K562 (cell line): ENCODE measurements around the gene SPNS1. TPM values are rescaled to one million over a fixed set of nuclear protein-coding genes. Genes with fewer than 3 reads are reported as not detected.

Experiments used
- ATAC-seq: fragments of 200-7000 bp; cut with Tn5 transposase; 3 replicates; pipeline ENCODE4 v1.9.1; 2020; ENCODE audit warnings: moderate library complexity
- BruUV-seq: library from RNA; stranded (reverse); fragments of 400-500 nt; replicated peaks from 2 replicates; lab custom pipeline; 2021; lab: Mats Ljungman, UMichigan
- CTCF ChIA-PET: fragments of 300-600 bp; formaldehyde crosslinking; extraction: SDS; loops from one replicate; lab custom pipeline; 2021; ENCODE audit warnings: low intra/inter-chr PET ratio; lab: Yijun Ruan, JAX
- POLR2A ChIA-PET: fragments of 300-600, 350-650 bp; sonication (Branson Sonifier 250); formaldehyde crosslinking; extraction: SDS; loops from one replicate; lab custom pipeline; 2021; ENCODE audit warnings: antibody characterized with exemption, inconsistent platforms; lab: Yijun Ruan, JAX
- DNase-seq, 4 experiments: peaks; one replicate each; pipeline versions ENCODE4 v3.0.0 to v3.0.0-alpha.2; 2011 to 2018; ENCODE audit warnings: low spot score in 3 of 4, mixed read lengths in 3 of 4; ENCODE audit errors: extremely low read depth in 1 of 4
- FAIRE-seq: peaks from 2 replicates; lab custom pipeline; 2011; peaks lifted over from hg19 to GRCh38; lab: Jason Lieb, UNC
- H2AFZ ChIP-seq: 2 replicates; pipeline ENCODE4 v1.6.0; 2011; ENCODE audit warnings: low read depth, low read length, control low read depth, inconsistent platforms
- H3K27ac ChIP-seq: fragments of 200-600 bp; 3 replicates; pipeline ENCODE4 v1.8.0; 2011; ENCODE audit warnings: low read depth, mild to moderate bottlenecking, control low read depth, inconsistent platforms, low read length, moderate library complexity, mixed read lengths; ENCODE audit errors: extremely low read depth
- H3K27me3 ChIP-seq, 2 experiments: fragments of 300-600 bp in 1 of 2; 2 replicates in 1 of 2; 3 replicates in 1 of 2; pipeline versions ENCODE4 v1.6.0 to v1.8.0; 2011; ENCODE audit warnings: inconsistent platforms in 2 of 2, low read length in 2 of 2, mild to moderate bottlenecking in 1 of 2, mixed read lengths in 1 of 2, moderate library complexity in 1 of 2; ENCODE audit not compliant: control insufficient read depth in 2 of 2, insufficient read depth in 2 of 2
- H3K36me3 ChIP-seq: fragments of 300-600 bp; 3 replicates; pipeline ENCODE4 v1.8.0; 2011; ENCODE audit warnings: mild to moderate bottlenecking, low read length, inconsistent platforms; ENCODE audit not compliant: control insufficient read depth, insufficient read depth
- H3K4me1 ChIP-seq, 2 experiments: fragments of 200-600 bp in 1 of 2; replicated peaks in 1 of 2; 2 replicates in 1 of 2; 3 replicates in 1 of 2; pipeline versions ENCODE4 v1.5.1 to v1.8.0; 2011; ENCODE audit warnings: inconsistent platforms in 2 of 2, low read length in 2 of 2, mild to moderate bottlenecking in 1 of 2, mixed read lengths in 1 of 2, moderate library complexity in 1 of 2; ENCODE audit not compliant: control insufficient read depth in 2 of 2, insufficient read depth in 2 of 2
- H3K4me2 ChIP-seq: 2 replicates; pipeline ENCODE4 v1.6.1; 2011; ENCODE audit warnings: low read length, control low read depth, inconsistent platforms, mixed read lengths; ENCODE audit not compliant: insufficient read depth
- H3K4me3 ChIP-seq: fragments of 200-600 bp; sonication (generic), shearing (Covaris generic); 2 replicates; pipeline ENCODE4 v1.5.1; 2016; ENCODE audit warnings: control low read depth, inconsistent platforms
- H3K79me2 ChIP-seq: fragments of 200-600 bp; 3 replicates; pipeline ENCODE4 v1.8.0; 2011; ENCODE audit warnings: low read length, inconsistent platforms; ENCODE audit not compliant: control insufficient read depth, insufficient read depth
- H3K9ac ChIP-seq, 2 experiments: 2 replicates each; pipeline versions ENCODE4 v1.6.0 to v1.6.1; 2011; ENCODE audit warnings: low read depth in 2 of 2, low read length in 2 of 2, control low read depth in 1 of 2, inconsistent platforms in 1 of 2, mild to moderate bottlenecking in 1 of 2, mixed read lengths in 1 of 2; ENCODE audit not compliant: insufficient read depth in 1 of 2
- H3K9me1 ChIP-seq: one replicate; pipeline ENCODE4 v1.6.0; 2011; ENCODE audit warnings: inconsistent platforms, mild to moderate bottlenecking, low read length, moderate library complexity; ENCODE audit not compliant: control insufficient read depth, insufficient read depth
- H3K9me3 ChIP-seq: replicated peaks from 2 replicates; pipeline ENCODE4 v1.5.1; 2011; ENCODE audit warnings: low read depth, low read length, inconsistent platforms; ENCODE audit not compliant: control insufficient read depth, insufficient read depth
- H4K20me1 ChIP-seq: replicated peaks from 2 replicates; pipeline ENCODE4 v1.6.1; 2011; ENCODE audit warnings: low read length, inconsistent platforms, mixed read lengths; ENCODE audit not compliant: control insufficient read depth, insufficient read depth
- ELF2 ChIP-seq: fragments of 250-450 bp; sonication (Bioruptor Pico); IDR thresholded peaks from 2 replicates; pipeline ENCODE4 v1.5.0; 2021; ENCODE audit warnings: mild to moderate bottlenecking
- FOXK1 ChIP-seq: sonication (generic); formaldehyde crosslinking; IDR thresholded peaks from 2 replicates; pipeline ENCODE4 v1.8.0; 2022; ENCODE audit warnings: missing genetic modification reagents, mild to moderate bottlenecking, borderline replicate concordance
- GTF2E2 ChIP-seq: fragments of 200-800 bp; sonication (Bioruptor generic); IDR thresholded peaks from 2 replicates; pipeline ENCODE4 v1.6.1; 2016; ENCODE audit warnings: missing genetic modification characterization, missing compliant biosample characterization
- HMGN3 ChIP-seq: IDR thresholded peaks from 2 replicates; pipeline ENCODE4 v1.6.1; 2011; ENCODE audit warnings: borderline replicate concordance, low read depth, mild to moderate bottlenecking, mixed read lengths, low read length; ENCODE audit not compliant: insufficient read length; ENCODE audit errors: extremely low read depth
- HMGXB4 ChIP-seq: sonication (generic); formaldehyde crosslinking; IDR thresholded peaks from 2 replicates; pipeline ENCODE4 v1.8.1; 2023; ENCODE audit warnings: mild to moderate bottlenecking, missing genetic modification reagents
- MYC ChIP-seq, 2 experiments: fragments of 250-450 bp in 1 of 2; sonication (Bioruptor Pico) in 1 of 2; IDR thresholded peaks; 2 replicates each; pipeline versions ENCODE4 v1.5.1 to v1.6.1; 2012 to 2021; ENCODE audit warnings: low read depth in 2 of 2, borderline replicate concordance in 1 of 2, improper control_type of control experiment in 1 of 2, low read length in 1 of 2, mild to moderate bottlenecking in 1 of 2, moderate library complexity in 1 of 2
- NR2C1 ChIP-seq, 2 experiments: fragments of 450-650 bp; IDR thresholded peaks; 2 replicates each; pipeline ENCODE4 v1.6.1; 2017; ENCODE audit warnings: mild to moderate bottlenecking in 2 of 2, antibody characterized with exemption in 1 of 2, inconsistent platforms in 1 of 2, missing compliant biosample characterization in 1 of 2, missing genetic modification characterization in 1 of 2
- NR3C1 ChIP-seq: sonication (generic); formaldehyde crosslinking; IDR thresholded peaks from 2 replicates; pipeline ENCODE4 v1.8.1; 2022; ENCODE audit warnings: missing genetic modification reagents
- PHB ChIP-seq: fragments of 250-450 bp; sonication (Bioruptor Pico); IDR thresholded peaks from 2 replicates; pipeline ENCODE4 v1.5.0; 2021
- RERE ChIP-seq: sonication (generic); formaldehyde crosslinking; IDR thresholded peaks from 2 replicates; pipeline ENCODE4 v1.8.0; 2023; ENCODE audit warnings: missing genetic modification reagents, mild to moderate bottlenecking, borderline replicate concordance
- ZBTB7A ChIP-seq: IDR thresholded peaks from 2 replicates; pipeline ENCODE4 v1.6.1; 2011; ENCODE audit warnings: low read depth, mild to moderate bottlenecking, low read length, moderate library complexity, borderline replicate concordance; ENCODE audit not compliant: control insufficient read depth
- ZNF41 ChIP-seq: fragments of 250-450 bp; sonication (Bioruptor Pico); conservative IDR thresholded peaks from 2 replicates; pipeline ENCODE4 v1.4.0; 2020; ENCODE audit warnings: mild to moderate bottlenecking
- ZNF561 ChIP-seq: fragments of 450-650 bp; formaldehyde crosslinking; conservative IDR thresholded peaks from 2 replicates; pipeline ENCODE4 v1.4.0; 2020; ENCODE audit warnings: mild to moderate bottlenecking, moderate library complexity
- WGBS: fragments of 100-300 bp; shearing (Covaris generic); methylation state at CpG from one replicate; pipeline ENCODE4 v1.1.6; 2016; ENCODE audit warnings: low coverage, mixed read lengths; ENCODE audit not compliant: insufficient coverage; ENCODE audit errors: missing lambda C conversion rate; 5-methylcytosine and 5-hydroxymethylcytosine counted together
- in situ Hi-C: fragments of 300-500 bp; cut with MboI; formaldehyde crosslinking; loops from 4 replicates; pipeline ENCODE4 v1.15.0; 2018; ENCODE audit warnings: inconsistent platforms, mixed read lengths
- intact Hi-C: fragments of 100-400 bp; cut with micrococcal nuclease; formaldehyde crosslinking; loops from 2 replicates; pipeline ENCODE4 v1.14.2; 2022
- polyA plus RNA-seq, 8 experiments: library from polyadenylated mRNA; depleted of rRNA in 4 of 8; stranded (reverse) in 5 of 8; unstranded in 3 of 8; fragments of >200 nt; fragmentation: Nextera tagmentation in 2 of 8; fragmentation: Illumina TruSeq in 1 of 8; extraction: Ambion mirVana in 2 of 8; extraction: Trizol in 1 of 8; gene quantifications; 2 replicates each; pipeline versions ENCODE4 v1.2.1 to v1.2.3, GENCODE V29; 2011 to 2014; ENCODE audit warnings: inconsistent platforms in 1 of 8, missing spikeins in 1 of 8
- total RNA-seq, 7 experiments: library from RNA; depleted of rRNA in 6 of 7; stranded (reverse); fragments of >200 nt in 6 of 7; fragmentation: Illumina TruSeq in 2 of 7; extraction: Trizol in 2 of 7; gene quantifications; 2 replicates each; pipeline versions ENCODE4 v1.2.1 to v1.2.3, GENCODE V29; 2011 to 2021; ENCODE audit warnings: low replicate concordance in 1 of 7

Gene SPNS1
- total and polyA plus RNA-seq, 9 of the 15 experiments (the other 6 are each of a cell fraction or from before 2014, with no cell fraction given): 0.58 to 64.9 (median 13.7) TPM

GRCh38 chr16:28975158-28975599 lies 601 bp downstream of the SPNS1 start:
- 3% methylated on average over 21 of the region's 30 CpGs for WGBS
- peak; percentile 26 for ATAC-seq
- intact Hi-C loops: no loop called here
- Histone ChIP-seq H3K4me1 (peaks cover 11 to 27% of the 10 kb centered on the region in 2 experiments; a peak in 3 of 5 replicates), H3K79me2 (peaks cover 9% of the 10 kb centered on the region; the same call in 2 of the 3 replicates), H3K36me3 (peaks cover 20% of the 10 kb centered on the region; the same call in 2 of the 3 replicates), H2AFZ (peak overlapping the region; percentile 95), H3K9ac (peak overlapping the region; percentile 77 to 97), H3K27me3 (no peaks in the 10 kb centered on the region), H3K9me3 (no peaks in the 10 kb centered on the region), H3K4me3 (peak overlapping the region; percentile 94), H4K20me1 (no peaks in the 10 kb centered on the region), H3K27ac (peak overlapping the region; percentile 63; the same call in 1 of the 3 replicates), H3K4me2 (peak overlapping the region; percentile 99), H3K9me1 (peaks cover 4% of the 10 kb centered on the region)
- peak; percentile 17 to 36 (median 34) for DNase-seq
- in situ Hi-C loops: loop anchor here (10.0 to 25.0 kb wide), 2 partner anchors 290 to 1237 kb away; no protein-coding TSS in a partner anchor
- BruUV-seq: no TSS peak
- POLR2A ChIA-PET: no interaction called here
- no peak for FAIRE-seq
- TF ChIP-seq PHB (CRISPR knock-in tag) (0 out of 2 replicates have a peak, but pooled peaks have one; percentile 14), HMGXB4 (CRISPR knock-in tag) (no peak), HMGN3 (no peak), ZNF41 (CRISPR knock-in tag) (no peak), NR3C1 (CRISPR knock-in tag) (0 out of 2 replicates have a peak, but pooled peaks have one; percentile 42), NR2C1 (IDR thresholded peaks at IDR 0.05) (no peak), NR2C1 (tag; IDR thresholded peaks at IDR 0.05) (no peak), ELF2 (CRISPR knock-in tag) (peak; percentile 24; the same call in 1 of the 2 replicates), GTF2E2 (tag) (0 out of 2 replicates have a peak, but pooled peaks have one; percentile 20), MYC (IDR thresholded peaks at IDR 0.05; ENCODE audit: low read depth, low read length) (no peak), MYC (CRISPR knock-in tag; IDR thresholded peaks at IDR 0.05; ENCODE audit: borderline replicate concordance, low read depth) (no peak), FOXK1 (CRISPR knock-in tag) (no peak), ZNF561 (CRISPR knock-in tag) (no peak), ZBTB7A (0 out of 2 replicates have a peak, but pooled peaks have one; percentile 13), RERE (no peak)
- CTCF ChIA-PET: no interaction called here
